Lung (tissue), 12 donors: Measurements from ENCODE around the gene BCL2L1. TPM values are rescaled to one million over a fixed set of nuclear protein-coding genes. Genes with fewer than 3 reads are reported as not detected.

ENCODE experiments used
- ATAC-seq: fragments of 200-7000 bp; cut with Tn5 transposase; one replicate; pipeline ENCODE4 v1.9.1; 2020; ENCODE audit warnings: moderate number of reproducible peaks; ENCODE audit not compliant: insufficient read depth, low FRiP score
- DNase-seq, 3 donors: peaks; one replicate each; pipeline ENCODE4 v3.0.0-alpha.2; 2013 to 2017
- H3K27ac ChIP-seq, 2 donors: one replicate each; pipeline ENCODE4 v1.5.1; 2013; ENCODE audit warnings: mild to moderate bottlenecking in 2 of 2, moderate library complexity in 2 of 2, control low read depth in 1 of 2, inconsistent platforms in 1 of 2, low read depth in 1 of 2, low read length in 1 of 2
- H3K27me3 ChIP-seq, 3 donors: one replicate each; pipeline ENCODE4 v1.5.1; 2013; ENCODE audit warnings: low read length in 2 of 3; ENCODE audit not compliant: control insufficient read depth in 3 of 3, insufficient read depth in 3 of 3
- H3K36me3 ChIP-seq, 4 donors: one replicate each; pipeline ENCODE4 v1.5.1; 2013; ENCODE audit warnings: low read length in 4 of 4, mild to moderate bottlenecking in 1 of 4, moderate library complexity in 1 of 4; ENCODE audit not compliant: control insufficient read depth in 4 of 4, insufficient read depth in 4 of 4
- H3K4me1 ChIP-seq, 5 donors: one replicate each; pipeline ENCODE4 v1.5.1; 2013; ENCODE audit warnings: low read length in 5 of 5, mild to moderate bottlenecking in 2 of 5, moderate library complexity in 1 of 5; ENCODE audit not compliant: control insufficient read depth in 5 of 5, insufficient read depth in 5 of 5
- H3K4me3 ChIP-seq: one replicate; pipeline ENCODE4 v1.5.1; 2013; ENCODE audit warnings: mild to moderate bottlenecking, control low read depth, moderate library complexity
- H3K9ac ChIP-seq, 2 donors: one replicate each; pipeline ENCODE4 v1.5.1; 2013; ENCODE audit warnings: low read length in 2 of 2, control low read depth in 1 of 2; ENCODE audit not compliant: insufficient read depth in 1 of 2
- H3K9me3 ChIP-seq, 4 donors: one replicate each; pipeline ENCODE4 v1.5.1; 2013; ENCODE audit warnings: low read length in 3 of 4, mild to moderate bottlenecking in 1 of 4, moderate library complexity in 1 of 4; ENCODE audit not compliant: control insufficient read depth in 4 of 4, insufficient read depth in 3 of 4
- WGBS, 2 donors: extraction: QIAGEN DNeasy Blood & Tissue Kit; methylation state at CpG; one replicate each; pipeline ENCODE4 v1.1.7; 2013; 5-methylcytosine and 5-hydroxymethylcytosine counted together
- polyA plus RNA-seq, 2 donors: library from polyadenylated mRNA; stranded (reverse); fragments of 200-250 nt; gene quantifications; one replicate each; pipeline ENCODE4 v1.2.1, GENCODE V29; 2013
- total RNA-seq, 2 donors: library from RNA; depleted of rRNA in 1 of 2; stranded (reverse); fragments of >200 nt in 1 of 2; gene quantifications; one replicate each; pipeline ENCODE4 v1.2.1, GENCODE V29; 2014 to 2021
- TF ChIP-seq, protein P1 (sequence below): IDR thresholded peaks from 2 replicates; pipeline ENCODE4 v1.5.1; 2012; ENCODE audit warnings: mild to moderate bottlenecking; ENCODE audit errors: control extremely low read depth, extremely low read depth
- donor health status: control.
- donor health status: control.
- donor health status: Bipolar disorder and iron deficiency.
- donor health status: healthy.
- donor health status: DM: yes; HTN: yes; CAD: no.

BCL2L1 gene
- total and polyA plus RNA-seq, 4 donors, result 107 to 150 (median 117) TPM

DNA sequence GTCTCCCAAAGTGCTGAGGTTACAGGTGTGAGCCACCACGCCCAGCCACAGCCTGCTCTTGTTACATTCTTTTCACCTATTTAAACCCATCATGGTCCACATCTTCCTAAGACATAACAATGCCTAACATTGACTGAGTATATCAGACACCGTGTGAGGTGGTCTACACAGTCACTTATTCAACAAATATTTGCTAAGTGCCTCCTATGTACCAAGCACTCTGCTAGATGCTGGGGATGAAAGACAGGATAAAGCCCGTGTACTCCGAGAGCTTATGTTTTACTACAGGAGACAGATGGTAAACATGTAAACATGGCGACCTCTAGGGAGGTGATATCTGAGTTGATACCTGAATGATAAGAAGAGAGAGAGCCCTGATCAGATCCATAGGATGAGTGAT lies 12.7 kb downstream of the BCL2L1 start:
- Histone ChIP-seq H3K9me3 (no peaks in the 10 kb centered on the region), H3K4me1 (peaks cover 29 to 57% (median 35%) of the 10 kb centered on the region in 5 donors), H3K36me3 (peaks cover 13 to 37% (median 21%) of the 10 kb centered on the region in 4 donors), H3K27me3 (no peaks in the 10 kb centered on the region), H3K27ac (peak overlapping the region; percentile 74 to 99), H3K4me3 (no peak overlapping the region), H3K9ac (no peak overlapping the region)
- TF ChIP-seq, protein P1, sequence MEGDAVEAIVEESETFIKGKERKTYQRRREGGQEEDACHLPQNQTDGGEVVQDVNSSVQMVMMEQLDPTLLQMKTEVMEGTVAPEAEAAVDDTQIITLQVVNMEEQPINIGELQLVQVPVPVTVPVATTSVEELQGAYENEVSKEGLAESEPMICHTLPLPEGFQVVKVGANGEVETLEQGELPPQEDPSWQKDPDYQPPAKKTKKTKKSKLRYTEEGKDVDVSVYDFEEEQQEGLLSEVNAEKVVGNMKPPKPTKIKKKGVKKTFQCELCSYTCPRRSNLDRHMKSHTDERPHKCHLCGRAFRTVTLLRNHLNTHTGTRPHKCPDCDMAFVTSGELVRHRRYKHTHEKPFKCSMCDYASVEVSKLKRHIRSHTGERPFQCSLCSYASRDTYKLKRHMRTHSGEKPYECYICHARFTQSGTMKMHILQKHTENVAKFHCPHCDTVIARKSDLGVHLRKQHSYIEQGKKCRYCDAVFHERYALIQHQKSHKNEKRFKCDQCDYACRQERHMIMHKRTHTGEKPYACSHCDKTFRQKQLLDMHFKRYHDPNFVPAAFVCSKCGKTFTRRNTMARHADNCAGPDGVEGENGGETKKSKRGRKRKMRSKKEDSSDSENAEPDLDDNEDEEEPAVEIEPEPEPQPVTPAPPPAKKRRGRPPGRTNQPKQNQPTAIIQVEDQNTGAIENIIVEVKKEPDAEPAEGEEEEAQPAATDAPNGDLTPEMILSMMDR, result no peak
- WGBS, 2 donors, result 74 to 91% methylated on average over 5 of the region's 5 CpGs
- no peak for ATAC-seq
- DNase-seq, result peak in 1 of 3 donors; percentile 1

DNA sequence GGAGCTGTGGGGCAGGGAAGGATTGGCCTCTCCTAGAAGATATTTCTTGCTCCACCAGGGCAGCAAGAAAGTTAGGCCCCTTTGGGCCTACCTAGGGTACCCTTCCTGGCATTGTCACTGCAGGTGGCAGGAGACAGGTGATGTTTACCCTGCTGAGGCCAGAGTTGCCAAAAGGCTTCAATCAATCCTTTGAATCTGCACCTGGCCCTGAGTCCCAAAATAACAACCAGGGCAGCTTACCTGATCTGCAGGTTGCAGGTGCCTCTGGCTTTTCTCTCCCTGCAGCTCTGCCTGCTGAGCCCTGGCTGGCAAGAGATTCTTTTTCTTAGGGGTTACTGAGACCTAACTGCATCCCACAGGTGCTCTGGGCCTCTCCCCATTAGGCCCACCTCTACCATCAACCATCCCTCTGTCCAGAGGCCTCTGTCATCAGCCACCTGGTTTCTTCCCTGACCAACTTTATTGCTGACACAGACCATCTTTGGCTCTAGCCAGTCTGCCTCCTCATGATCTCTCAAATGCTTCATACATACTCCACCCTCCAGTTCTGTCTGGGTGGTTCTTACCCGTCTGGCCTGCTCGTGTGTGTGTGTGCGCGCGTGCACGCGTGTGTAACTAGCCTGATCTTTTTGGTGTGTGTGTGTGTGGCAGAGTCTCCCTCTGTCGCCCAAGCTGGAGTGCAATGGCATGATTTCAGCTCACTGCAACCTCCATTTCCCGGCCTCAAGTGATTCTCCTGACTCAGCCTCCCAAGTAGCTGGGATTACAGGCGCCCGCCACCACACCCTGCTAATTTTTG lies 13.7 kb downstream of the BCL2L1 start:
- peak overlapping the region; percentile 47 to 49 for H3K27ac ChIP-seq
- no peak overlapping the region for H3K4me3 ChIP-seq
- 95 to 97% methylated on average over 11 of the region's 11 CpGs for WGBS, 2 donors
- H3K4me1 ChIP-seq, result peaks cover 29 to 54% (median 43%) of the 10 kb centered on the region in 5 donors
- ATAC-seq, result no peak
- TF ChIP-seq, protein P1, result no peak
- H3K9ac ChIP-seq, result no peak overlapping the region
- no peaks in the 10 kb centered on the region for H3K9me3 ChIP-seq
- peaks cover 9 to 31% (median 21%) of the 10 kb centered on the region in 4 donors for H3K36me3 ChIP-seq
- no peaks in the 10 kb centered on the region for H3K27me3 ChIP-seq
- peak in 1 of 3 donors; percentile 14 for DNase-seq

DNA sequence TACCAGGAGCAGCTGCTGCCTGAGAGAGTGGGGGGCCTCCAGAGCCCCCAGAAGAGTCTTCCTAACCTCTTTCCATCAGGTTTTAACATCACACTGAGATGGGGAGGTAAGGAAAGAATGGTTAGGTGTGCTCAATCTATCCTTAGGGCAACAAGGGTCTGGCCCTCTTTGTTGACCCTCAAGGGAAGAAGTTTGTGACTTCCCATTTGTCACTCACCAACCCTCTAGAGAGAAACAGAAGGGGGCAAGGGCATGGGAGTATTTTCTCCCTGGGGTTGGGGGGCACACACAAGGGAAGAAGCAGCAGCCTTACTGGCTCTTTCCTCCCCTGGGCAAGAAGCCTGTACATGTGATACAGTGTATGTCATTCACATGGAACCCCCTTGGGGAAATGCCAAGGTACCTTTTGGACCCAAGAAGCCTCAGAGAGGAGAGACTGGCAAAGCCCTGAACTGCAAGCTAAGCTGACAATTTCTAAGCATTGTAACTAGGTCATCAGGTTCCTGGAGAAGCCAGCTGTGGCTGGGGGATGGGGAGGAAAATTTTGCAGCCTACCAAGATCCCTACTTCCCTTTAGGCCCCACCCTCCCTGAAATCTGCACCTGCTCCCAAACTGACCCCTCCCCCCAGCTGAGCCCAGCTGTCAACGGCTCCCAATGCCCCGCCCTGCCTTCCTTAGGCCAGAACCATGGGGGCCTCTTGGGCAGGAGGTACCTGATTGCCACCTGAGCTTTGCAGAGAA lies 14.5 kb downstream of the BCL2L1 start:
- Histone ChIP-seq H3K4me3 (no peak overlapping the region), H3K36me3 (peaks cover 9 to 29% (median 21%) of the 10 kb centered on the region in 4 donors), H3K9me3 (no peaks in the 10 kb centered on the region), H3K4me1 (peaks cover 22 to 51% (median 36%) of the 10 kb centered on the region in 5 donors), H3K9ac (no peak overlapping the region), H3K27me3 (no peaks in the 10 kb centered on the region), H3K27ac (peak overlapping the region; percentile 47 to 79)
- TF ChIP-seq, protein P1, result no peak
- WGBS, 2 donors, result 31 to 46% methylated on average over 2 of the region's 2 CpGs
- ATAC-seq (no peak), DNase-seq (peak in 1 of 3 donors; percentile 47)
